ENCODE measurements around the gene KCNH1.

KCNH1 gene

GRCh38 chr1:210882414-210883221, 251.3 kb downstream of the KCNH1 start:
- DNase-seq: peak in 8 of 58 donors; percentile 9 to 55 (median 25)

- DNase-seq: no peak
Measured at GRCh38 chr1:210878564-210878963, 255.4 kb downstream of the KCNH1 start.

DNA sequence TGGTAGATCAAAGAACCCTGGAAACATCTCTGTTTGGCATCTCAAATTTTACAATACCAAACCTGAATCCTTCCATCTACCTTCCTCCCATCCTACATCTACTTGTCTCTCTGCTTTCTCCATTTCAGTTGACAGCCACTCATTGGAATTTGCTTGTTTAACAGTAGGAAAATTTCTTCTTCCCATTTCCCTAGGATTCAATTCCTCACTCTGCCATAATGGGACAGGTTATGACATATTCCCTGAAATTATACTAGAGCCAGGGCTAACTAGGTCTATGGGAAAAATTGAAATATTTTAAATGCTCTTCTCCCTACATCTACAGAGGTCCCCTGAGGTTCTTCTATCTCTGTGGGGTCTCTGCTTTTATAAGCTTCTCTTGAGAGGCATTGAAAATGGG, 257.7 kb downstream of the KCNH1 start:
- no peak for DNase-seq

GRCh38 chr1:210866532-210866931, 267.4 kb downstream of the KCNH1 start:
- DNase-seq: no peak

DNA sequence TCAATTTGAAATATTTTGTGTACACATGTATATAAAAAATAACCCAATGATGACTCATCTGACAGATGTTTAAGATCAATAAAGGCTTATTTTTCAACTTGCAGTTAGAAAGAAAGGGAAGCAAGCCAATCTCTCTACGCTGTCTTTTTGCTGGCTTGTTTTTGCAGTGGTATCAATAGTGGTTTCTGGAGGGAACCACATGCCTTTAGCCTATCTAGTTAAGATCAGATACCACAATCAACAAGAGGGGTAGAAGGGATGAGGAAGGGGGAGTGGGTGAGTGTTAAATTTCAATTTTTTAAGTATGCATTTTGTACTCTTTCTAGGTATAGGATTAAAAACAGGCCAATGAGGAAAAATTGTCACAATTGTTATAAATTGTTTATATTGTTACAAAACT, 276.2 kb downstream of the KCNH1 start:
- no peak for DNase-seq

- no peak for DNase-seq
Measured at GRCh38 chr1:210857146-210857663, 276.7 kb downstream of the KCNH1 start.

DNA sequence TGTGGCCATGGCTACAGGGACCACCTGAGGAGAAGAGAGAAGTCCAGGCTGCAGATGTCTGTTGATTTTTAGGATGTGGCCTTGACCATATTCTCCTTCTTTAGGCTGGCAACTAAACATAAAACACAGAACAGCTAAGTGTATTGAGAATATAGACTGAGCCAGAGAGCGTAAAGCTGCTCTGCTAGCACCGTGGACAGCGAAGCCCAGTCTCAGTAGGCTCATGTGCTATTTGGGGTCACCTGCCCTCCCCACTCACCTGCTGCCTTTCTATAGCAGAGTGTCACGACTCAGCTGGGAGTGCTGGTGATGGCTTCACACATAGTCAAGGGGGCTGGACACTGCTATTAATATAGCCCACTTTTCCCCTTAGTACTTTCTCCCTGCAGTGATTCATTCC, 278.5 kb downstream of the KCNH1 start:
- DNase-seq: no peak

- no peak for DNase-seq
Measured at GRCh38 chr1:210853276-210853675, 280.7 kb downstream of the KCNH1 start.

DNA sequence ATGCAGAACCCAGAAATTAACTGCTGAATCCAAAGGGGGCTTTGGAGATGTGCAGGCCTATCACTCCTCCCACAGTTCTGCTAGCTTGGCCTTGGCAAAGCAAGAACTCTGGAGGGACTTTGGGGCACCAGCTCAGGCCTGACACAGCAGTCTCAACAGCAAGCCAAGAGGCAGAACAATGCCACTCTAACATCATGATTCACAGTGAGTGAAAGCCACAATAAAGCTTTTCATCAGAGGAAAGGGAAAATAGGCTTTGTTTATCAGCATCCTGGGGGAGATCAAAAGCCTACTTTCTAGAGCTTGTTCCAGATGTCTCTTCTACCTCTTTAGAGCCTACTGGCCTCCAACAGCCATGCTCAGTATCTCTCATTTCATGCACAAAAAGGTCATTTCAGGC, 283.4 kb downstream of the KCNH1 start:
- peak in 50 of 58 donors; percentile 2 to 91 (median 62) for DNase-seq

DNA sequence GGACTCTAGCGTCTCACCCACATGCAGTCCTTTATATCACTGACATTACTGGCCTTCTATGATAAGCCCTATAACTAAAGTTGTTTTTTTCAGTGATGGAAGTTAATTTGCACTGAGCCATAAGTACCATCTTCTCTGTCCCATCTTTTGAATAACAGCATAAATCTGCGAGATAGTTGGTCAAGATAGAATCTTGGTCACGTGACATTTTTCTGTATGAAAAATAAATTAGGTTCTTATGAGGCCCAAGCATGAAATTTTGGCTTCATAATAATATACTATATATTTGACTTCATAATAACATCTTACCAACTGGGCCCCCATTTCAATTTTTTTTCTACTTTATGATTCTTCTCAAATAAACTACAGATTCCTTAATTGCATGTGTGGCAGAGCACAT, 285.5 kb downstream of the KCNH1 start:
- DNase-seq: no peak

DNA sequence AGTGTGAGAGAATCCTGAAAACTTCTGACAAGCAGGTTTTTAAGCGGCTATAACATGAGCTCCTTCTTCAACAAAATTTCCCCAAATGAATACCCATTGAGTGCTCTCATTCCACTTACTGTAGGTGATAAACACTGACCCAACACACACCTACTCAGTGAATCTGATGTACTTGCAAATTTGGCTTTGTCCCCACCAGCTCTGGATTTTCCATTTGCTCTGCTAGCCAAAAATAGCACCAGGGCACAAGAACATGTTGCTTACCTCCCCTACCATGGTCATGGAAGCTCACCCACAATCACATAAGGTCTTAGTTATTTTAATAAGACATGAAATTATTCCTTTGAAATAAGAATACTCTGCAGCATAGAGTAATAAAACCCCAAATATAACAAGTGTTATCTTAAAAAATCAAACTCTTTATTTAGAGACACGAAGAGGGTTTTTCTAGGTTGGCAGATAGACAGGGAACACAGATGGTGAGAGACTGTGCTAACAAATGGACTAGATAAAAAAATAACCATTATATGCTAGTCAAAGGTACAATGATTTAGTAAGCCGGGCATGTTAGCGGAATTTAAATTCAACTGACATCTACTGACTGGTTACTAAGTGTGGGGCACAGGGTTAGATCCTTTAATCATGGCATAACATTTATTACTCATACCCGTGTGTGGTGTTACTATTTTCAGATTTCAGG, 291.9 kb downstream of the KCNH1 start:
- DNase-seq: peak in 3 of 58 donors; percentile 2 to 13 (median 12)

- no peak for DNase-seq
Measured at GRCh38 chr1:210830034-210831028, 303.6 kb downstream of the KCNH1 start.

DNA sequence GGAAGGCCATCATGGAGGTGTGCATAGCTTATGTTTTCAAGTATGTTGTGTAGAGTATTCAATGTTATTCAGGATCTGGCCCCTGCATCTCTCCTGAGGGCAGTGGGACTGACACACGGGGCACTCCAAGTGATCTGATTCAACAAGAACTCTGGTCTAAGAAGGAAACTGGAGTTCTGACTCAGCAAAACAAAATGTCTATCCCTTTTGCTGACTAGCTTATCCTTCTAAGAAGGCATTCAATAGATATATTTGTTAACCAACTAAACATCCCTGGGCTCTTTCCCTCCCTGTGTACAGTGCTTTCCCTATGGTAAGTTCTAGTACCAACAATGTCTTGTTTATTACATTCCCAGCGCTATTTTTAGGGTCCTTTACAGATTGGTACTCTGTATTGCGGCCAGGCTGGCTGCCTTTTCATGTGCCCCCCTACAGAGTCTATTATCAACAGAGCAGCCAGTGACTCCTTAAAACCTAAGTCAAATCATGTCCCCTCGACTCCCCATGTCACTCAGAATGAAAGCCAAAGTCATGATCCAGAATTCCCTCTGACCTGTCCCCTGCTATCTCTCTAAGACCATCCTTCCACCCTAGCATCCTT, 304.9 kb downstream of the KCNH1 start:
- DNase-seq: no peak

DNA sequence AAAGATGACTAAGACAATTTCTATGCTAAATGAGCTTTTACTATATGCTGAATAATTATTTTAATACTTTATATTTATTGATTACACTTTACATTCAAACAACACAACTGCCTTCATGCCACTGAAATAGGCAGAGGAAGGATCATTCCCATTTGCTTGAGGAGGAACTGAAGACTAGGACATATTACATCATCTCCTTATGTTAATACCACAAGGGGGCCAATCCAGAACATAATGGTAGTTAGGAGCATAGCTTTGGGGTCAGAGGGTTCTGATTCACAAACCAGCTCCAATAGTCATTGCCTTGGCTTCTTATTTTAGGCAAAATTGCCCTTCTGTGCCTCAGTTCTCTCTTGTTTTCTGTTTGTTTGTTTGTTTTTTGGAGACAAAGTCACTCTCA, 306.5 kb downstream of the KCNH1 start:
- DNase-seq: no peak

DNA sequence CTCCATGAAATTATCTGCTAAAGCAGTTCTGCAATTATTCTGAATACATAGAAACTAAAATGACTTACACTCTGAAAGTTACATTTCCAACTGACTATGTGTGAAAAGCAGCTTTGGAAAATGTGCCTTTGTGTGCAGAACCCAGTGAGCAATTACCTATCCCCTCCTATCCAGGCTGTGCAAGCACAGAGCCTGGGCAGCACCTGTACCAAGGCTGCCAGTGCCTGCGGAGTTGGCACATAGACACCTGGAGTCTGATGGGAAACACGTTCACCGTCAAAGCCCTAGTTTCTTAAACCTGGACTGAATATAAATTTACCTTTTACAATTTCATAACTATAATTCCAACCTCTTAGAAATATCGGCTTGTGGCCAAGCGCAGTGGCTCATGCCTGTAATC, 307.3 kb downstream of the KCNH1 start:
- DNase-seq: no peak

GRCh38 chr1:210822932-210823331, 311.0 kb downstream of the KCNH1 start:
- peak in 3 of 58 donors; percentile 15 to 35 (median 19) for DNase-seq

GRCh38 chr1:210822241-210822640, 311.7 kb downstream of the KCNH1 start:
- no peak for DNase-seq

DNA sequence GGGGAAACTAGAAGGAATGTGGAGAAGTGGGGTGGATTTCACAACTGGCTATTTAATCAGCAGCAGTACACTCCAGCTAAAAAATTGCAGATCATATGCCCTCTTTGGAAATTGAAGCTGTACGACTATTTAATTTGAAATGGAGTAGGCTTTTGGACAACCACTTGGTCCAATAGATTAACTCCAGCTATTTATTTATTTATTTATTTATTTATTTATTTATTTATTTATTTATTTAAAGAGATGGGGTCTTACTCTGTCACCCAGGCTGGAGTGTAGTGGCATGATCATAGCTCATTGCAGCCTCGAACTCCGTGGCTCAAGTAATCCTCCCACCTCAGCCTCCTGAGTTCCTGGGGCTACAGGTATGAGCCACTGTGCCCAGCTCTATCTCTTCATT, 312.3 kb downstream of the KCNH1 start:
- no peak for DNase-seq

GRCh38 chr1:210819266-210819665, 314.7 kb downstream of the KCNH1 start:
- DNase-seq: no peak

DNA sequence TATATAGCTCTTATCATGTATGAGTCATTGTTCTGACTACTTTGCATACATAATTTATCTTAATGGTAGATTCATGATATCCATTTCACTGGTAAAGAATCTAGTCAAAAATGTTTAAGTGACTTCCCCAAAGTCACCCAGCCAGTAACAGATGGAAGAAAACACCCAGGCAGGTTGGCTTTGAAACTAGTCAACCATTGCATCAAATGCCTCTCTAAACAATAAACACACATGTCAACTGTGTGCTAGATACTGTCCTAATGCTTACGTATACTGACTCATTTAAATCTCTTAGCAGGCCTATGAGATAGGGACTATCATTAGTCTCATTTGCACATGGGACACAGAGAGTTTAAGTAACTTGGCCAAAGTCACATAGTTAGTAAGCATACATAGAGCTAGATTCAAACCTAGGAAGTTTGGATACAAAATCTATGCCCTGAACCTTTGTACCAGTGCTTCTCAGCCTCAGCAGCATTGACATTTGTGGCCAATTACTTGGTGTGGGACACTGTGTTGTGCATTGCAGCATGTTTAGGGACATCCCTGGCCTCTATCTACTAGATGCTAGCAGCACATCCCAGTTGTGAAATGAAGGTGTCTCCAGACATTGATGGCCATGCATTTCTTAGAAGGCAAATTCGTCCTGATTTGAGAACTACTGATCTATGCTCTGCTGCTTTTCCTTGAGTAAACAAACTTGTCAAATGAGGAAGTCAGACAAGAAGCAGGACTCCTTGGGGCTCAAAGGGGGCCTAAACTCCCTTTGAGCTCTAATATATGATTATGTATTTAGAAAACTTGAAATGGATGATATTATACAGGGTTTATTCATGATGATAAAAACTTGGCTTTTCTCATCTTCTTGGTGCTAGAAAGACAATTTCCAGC, 316.3 kb downstream of the KCNH1 start:
- DNase-seq: no peak
